K562 (cell line): Measurements from ENCODE around the gene GPN3. TPM values are rescaled to one million over a fixed set of nuclear protein-coding genes. Genes with fewer than 3 reads are reported as not detected.

Experiments
- ARID1B ChIP-seq: fragments of 450-650 bp; IDR thresholded peaks from 2 replicates; pipeline ENCODE4 v1.6.1; 2016; ENCODE audit warnings: antibody characterized with exemption, mild to moderate bottlenecking, inconsistent platforms
- ATF1 ChIP-seq, 2 experiments: fragments of 450-650 bp in 1 of 2; IDR thresholded peaks; 2 replicates each; pipeline ENCODE4 v1.6.1; 2016; ENCODE audit warnings: missing compliant biosample characterization in 1 of 2, missing genetic modification characterization in 1 of 2
- ATF7 ChIP-seq: fragments of 450-650 bp; IDR thresholded peaks from 2 replicates; pipeline ENCODE4 v1.7.1; 2014; ENCODE audit warnings: mild to moderate bottlenecking, moderate library complexity
- GABPA ChIP-seq: fragments of 200-800 bp; sonication (Bioruptor generic); conservative IDR thresholded peaks from 2 replicates; pipeline ENCODE4 v1.6.1; 2016; ENCODE audit warnings: low read depth, missing genetic modification characterization, missing compliant biosample characterization
- ZFX ChIP-seq: sonication (generic); formaldehyde crosslinking; IDR thresholded peaks from 2 replicates; pipeline ENCODE4 v1.8.0; 2022; ENCODE audit warnings: mild to moderate bottlenecking, missing genetic modification reagents, moderate library complexity
- polyA plus RNA-seq, 8 experiments: library from polyadenylated mRNA; depleted of rRNA in 4 of 8; stranded (reverse) in 5 of 8; unstranded in 3 of 8; fragments of >200 nt; fragmentation: Nextera tagmentation in 2 of 8; fragmentation: Illumina TruSeq in 1 of 8; extraction: Ambion mirVana in 2 of 8; extraction: Trizol in 1 of 8; gene quantifications; 2 replicates each; pipeline versions ENCODE4 v1.2.1 to v1.2.3, GENCODE V29; 2011 to 2014; ENCODE audit warnings: inconsistent platforms in 1 of 8, missing spikeins in 1 of 8
- total RNA-seq, 7 experiments: library from RNA; depleted of rRNA in 6 of 7; stranded (reverse); fragments of >200 nt in 6 of 7; fragmentation: Illumina TruSeq in 2 of 7; extraction: Trizol in 2 of 7; gene quantifications; 2 replicates each; pipeline versions ENCODE4 v1.2.1 to v1.2.3, GENCODE V29; 2011 to 2021; ENCODE audit warnings: low replicate concordance in 1 of 7
- TF ChIP-seq, protein P1 (sequence below), 2 experiments: fragments of 450-650 bp in 1 of 2; sonication (generic) in 1 of 2; formaldehyde crosslinking in 1 of 2; IDR thresholded peaks; 2 replicates each; pipeline versions ENCODE4 v1.7.1 to v1.9.0; 2016 to 2022; ENCODE audit warnings: inconsistent platforms in 1 of 2, mild to moderate bottlenecking in 1 of 2, missing genetic modification reagents in 1 of 2
- TF ChIP-seq, protein P2 (sequence below): fragments of 450-650 bp; formaldehyde crosslinking; IDR thresholded peaks from 2 replicates; pipeline ENCODE4 v1.4.0; 2020; ENCODE audit warnings: mild to moderate bottlenecking, moderate library complexity
- TF ChIP-seq, protein P3 (sequence below): fragments of 200-800 bp; sonication (Bioruptor generic); IDR thresholded peaks from 2 replicates; pipeline ENCODE4 v1.6.1; 2017; ENCODE audit warnings: missing genetic modification characterization, missing compliant biosample characterization
- TF ChIP-seq, protein P4 (sequence below), 3 experiments: fragments of 200-800 bp in 1 of 3; fragments of 250-450 bp in 1 of 3; fragments of 450-650 bp in 1 of 3; sonication (Bioruptor Pico) in 1 of 3; sonication (Bioruptor generic) in 1 of 3; formaldehyde crosslinking in 1 of 3; IDR thresholded peaks; 2 replicates each; pipeline versions ENCODE4 v1.6.1 to v1.8.0; 2016 to 2022; ENCODE audit warnings: mild to moderate bottlenecking in 2 of 3, missing genetic modification characterization in 2 of 3, missing compliant biosample characterization in 1 of 3, moderate library complexity in 1 of 3

GPN3 gene
- total and polyA plus RNA-seq, 9 of the 15 experiments (the other 6 are each of a cell fraction or from before 2014, with no cell fraction given): 35.8 to 123 (median 64.2) TPM

DNA sequence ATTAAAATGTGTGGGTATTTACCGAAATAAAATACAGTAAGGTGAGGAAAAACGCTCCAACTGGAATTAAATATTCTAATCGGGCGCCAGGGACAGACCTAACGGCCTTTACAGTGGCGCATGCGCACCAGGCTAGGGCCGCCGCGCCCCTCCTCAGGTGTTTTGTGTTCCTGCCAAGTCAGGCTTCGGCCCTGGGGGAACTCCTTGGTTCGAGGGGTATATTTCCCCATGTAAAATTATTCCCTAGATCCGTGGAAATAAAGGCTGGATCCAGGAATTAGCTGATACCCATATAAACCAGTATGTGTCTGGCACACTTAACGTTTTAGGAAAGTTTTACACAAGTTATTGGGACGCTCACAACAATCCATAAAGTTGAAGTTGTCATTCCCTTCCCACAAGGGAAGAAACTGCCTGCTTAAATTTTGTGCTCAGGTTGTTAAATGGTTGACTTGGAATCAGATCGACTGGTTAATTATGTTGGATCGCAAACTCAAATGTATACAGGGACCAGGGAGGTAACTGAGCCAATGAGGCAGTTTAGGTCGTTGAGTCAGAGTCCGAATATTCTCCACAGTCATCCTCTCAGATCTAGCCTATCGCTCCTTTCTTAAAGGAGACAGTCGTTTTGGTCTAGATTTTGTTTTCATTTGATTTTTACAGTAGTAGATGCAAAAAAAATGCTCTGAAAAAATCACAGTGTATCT, 63.9 kb downstream of the GPN3 start (continued):
- TF ChIP-seq, protein P1, sequence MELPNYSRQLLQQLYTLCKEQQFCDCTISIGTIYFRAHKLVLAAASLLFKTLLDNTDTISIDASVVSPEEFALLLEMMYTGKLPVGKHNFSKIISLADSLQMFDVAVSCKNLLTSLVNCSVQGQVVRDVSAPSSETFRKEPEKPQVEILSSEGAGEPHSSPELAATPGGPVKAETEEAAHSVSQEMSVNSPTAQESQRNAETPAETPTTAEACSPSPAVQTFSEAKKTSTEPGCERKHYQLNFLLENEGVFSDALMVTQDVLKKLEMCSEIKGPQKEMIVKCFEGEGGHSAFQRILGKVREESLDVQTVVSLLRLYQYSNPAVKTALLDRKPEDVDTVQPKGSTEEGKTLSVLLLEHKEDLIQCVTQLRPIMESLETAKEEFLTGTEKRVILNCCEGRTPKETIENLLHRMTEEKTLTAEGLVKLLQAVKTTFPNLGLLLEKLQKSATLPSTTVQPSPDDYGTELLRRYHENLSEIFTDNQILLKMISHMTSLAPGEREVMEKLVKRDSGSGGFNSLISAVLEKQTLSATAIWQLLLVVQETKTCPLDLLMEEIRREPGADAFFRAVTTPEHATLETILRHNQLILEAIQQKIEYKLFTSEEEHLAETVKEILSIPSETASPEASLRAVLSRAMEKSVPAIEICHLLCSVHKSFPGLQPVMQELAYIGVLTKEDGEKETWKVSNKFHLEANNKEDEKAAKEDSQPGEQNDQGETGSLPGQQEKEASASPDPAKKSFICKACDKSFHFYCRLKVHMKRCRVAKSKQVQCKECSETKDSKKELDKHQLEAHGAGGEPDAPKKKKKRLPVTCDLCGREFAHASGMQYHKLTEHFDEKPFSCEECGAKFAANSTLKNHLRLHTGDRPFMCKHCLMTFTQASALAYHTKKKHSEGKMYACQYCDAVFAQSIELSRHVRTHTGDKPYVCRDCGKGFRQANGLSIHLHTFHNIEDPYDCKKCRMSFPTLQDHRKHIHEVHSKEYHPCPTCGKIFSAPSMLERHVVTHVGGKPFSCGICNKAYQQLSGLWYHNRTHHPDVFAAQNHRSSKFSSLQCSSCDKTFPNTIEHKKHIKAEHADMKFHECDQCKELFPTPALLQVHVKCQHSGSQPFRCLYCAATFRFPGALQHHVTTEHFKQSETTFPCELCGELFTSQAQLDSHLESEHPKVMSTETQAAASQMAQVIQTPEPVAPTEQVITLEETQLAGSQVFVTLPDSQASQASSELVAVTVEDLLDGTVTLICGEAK (IDR thresholded peaks at IDR 0.05): peak; percentile 69
- TF ChIP-seq, protein P1 (CRISPR knock-in tag; IDR thresholded peaks at IDR 0.05): no peak
- TF ChIP-seq ATF1 (CRISPR knock-in tag; IDR thresholded peaks at IDR 0.05) (no peak), ATF1 (tag; IDR thresholded peaks at IDR 0.05) (no peak; the same call in 1 of the 2 replicates), ARID1B (0 out of 2 replicates have a peak, but pooled peaks have one; percentile 16), ZFX (CRISPR knock-in tag) (peak; percentile 69), GABPA (peak; percentile 31), ATF7 (no peak; the same call in 1 of the 2 replicates)
- TF ChIP-seq, protein P2, sequence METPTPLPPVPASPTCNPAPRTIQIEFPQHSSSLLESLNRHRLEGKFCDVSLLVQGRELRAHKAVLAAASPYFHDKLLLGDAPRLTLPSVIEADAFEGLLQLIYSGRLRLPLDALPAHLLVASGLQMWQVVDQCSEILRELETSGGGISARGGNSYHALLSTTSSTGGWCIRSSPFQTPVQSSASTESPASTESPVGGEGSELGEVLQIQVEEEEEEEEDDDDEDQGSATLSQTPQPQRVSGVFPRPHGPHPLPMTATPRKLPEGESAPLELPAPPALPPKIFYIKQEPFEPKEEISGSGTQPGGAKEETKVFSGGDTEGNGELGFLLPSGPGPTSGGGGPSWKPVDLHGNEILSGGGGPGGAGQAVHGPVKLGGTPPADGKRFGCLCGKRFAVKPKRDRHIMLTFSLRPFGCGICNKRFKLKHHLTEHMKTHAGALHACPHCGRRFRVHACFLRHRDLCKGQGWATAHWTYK (CRISPR knock-in tag): 0 out of 2 replicates have a peak, but pooled peaks have one; percentile 12
- TF ChIP-seq, protein P3, sequence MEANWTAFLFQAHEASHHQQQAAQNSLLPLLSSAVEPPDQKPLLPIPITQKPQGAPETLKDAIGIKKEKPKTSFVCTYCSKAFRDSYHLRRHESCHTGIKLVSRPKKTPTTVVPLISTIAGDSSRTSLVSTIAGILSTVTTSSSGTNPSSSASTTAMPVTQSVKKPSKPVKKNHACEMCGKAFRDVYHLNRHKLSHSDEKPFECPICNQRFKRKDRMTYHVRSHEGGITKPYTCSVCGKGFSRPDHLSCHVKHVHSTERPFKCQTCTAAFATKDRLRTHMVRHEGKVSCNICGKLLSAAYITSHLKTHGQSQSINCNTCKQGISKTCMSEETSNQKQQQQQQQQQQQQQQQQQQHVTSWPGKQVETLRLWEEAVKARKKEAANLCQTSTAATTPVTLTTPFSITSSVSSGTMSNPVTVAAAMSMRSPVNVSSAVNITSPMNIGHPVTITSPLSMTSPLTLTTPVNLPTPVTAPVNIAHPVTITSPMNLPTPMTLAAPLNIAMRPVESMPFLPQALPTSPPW (CRISPR knock-in tag): peak; percentile 74
- TF ChIP-seq, protein P4, sequence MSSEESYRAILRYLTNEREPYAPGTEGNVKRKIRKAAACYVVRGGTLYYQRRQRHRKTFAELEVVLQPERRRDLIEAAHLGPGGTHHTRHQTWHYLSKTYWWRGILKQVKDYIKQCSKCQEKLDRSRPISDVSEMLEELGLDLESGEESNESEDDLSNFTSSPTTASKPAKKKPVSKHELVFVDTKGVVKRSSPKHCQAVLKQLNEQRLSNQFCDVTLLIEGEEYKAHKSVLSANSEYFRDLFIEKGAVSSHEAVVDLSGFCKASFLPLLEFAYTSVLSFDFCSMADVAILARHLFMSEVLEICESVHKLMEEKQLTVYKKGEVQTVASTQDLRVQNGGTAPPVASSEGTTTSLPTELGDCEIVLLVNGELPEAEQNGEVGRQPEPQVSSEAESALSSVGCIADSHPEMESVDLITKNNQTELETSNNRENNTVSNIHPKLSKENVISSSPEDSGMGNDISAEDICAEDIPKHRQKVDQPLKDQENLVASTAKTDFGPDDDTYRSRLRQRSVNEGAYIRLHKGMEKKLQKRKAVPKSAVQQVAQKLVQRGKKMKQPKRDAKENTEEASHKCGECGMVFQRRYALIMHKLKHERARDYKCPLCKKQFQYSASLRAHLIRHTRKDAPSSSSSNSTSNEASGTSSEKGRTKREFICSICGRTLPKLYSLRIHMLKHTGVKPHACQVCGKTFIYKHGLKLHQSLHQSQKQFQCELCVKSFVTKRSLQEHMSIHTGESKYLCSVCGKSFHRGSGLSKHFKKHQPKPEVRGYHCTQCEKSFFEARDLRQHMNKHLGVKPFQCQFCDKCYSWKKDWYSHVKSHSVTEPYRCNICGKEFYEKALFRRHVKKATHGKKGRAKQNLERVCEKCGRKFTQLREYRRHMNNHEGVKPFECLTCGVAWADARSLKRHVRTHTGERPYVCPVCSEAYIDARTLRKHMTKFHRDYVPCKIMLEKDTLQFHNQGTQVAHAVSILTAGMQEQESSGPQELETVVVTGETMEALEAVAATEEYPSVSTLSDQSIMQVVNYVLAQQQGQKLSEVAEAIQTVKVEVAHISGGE (CRISPR knock-in tag; IDR thresholded peaks at IDR 0.05): 0 out of 6 replicates have a peak, but pooled peaks of 1 of the 3 experiments have one; percentile 51
